HepG2 (cell line): Measurements from ENCODE around the gene URB1. TPM values are rescaled to one million over a fixed set of nuclear protein-coding genes. Genes with fewer than 3 reads are reported as not detected.

Experiments
- BRD4 ChIP-seq: sonication (generic); formaldehyde crosslinking; IDR thresholded peaks from 2 replicates; pipeline ENCODE4 v1.4.0; 2020; ENCODE audit warnings: missing genetic modification reagents
- FOXK1 ChIP-seq: sonication (generic); formaldehyde crosslinking; IDR thresholded peaks from 2 replicates; pipeline ENCODE4 v1.4.0; 2020; ENCODE audit warnings: low read depth, missing genetic modification reagents, borderline replicate concordance
- GTF2F1 ChIP-seq: fragments of 150-350 bp; IDR thresholded peaks from 2 replicates; pipeline ENCODE4 v1.6.1; 2014; ENCODE audit warnings: low read length
- NFE2 ChIP-seq: sonication (generic); formaldehyde crosslinking; IDR thresholded peaks from 2 replicates; pipeline ENCODE4 v1.4.0; 2020; ENCODE audit warnings: missing genetic modification reagents
- TEAD2 ChIP-seq: sonication (generic); formaldehyde crosslinking; IDR thresholded peaks from 2 replicates; pipeline ENCODE4 v1.9.0; 2021; ENCODE audit warnings: missing genetic modification reagents
- ZNF251 ChIP-seq: sonication (generic); formaldehyde crosslinking; IDR thresholded peaks from 2 replicates; pipeline ENCODE4 v1.9.0; 2021; ENCODE audit warnings: mild to moderate bottlenecking, missing genetic modification reagents
- ZNF788 ChIP-seq: sonication (generic); formaldehyde crosslinking; IDR thresholded peaks from 2 replicates; pipeline ENCODE4 v1.5.0; 2020; ENCODE audit warnings: mild to moderate bottlenecking, missing genetic modification reagents, borderline replicate concordance
- polyA plus RNA-seq, 8 experiments: library from polyadenylated mRNA; depleted of rRNA in 3 of 8; stranded (reverse) in 7 of 8; unstranded in 1 of 8; fragments of >200 nt; fragmentation: Illumina TruSeq in 4 of 8; extraction: Trizol in 4 of 8; gene quantifications; 2 replicates each; pipeline versions ENCODE4 v1.2.1 to v1.2.3, GENCODE V29; 2011 to 2016; ENCODE audit warnings: low read depth in 4 of 8, missing spikeins in 1 of 8, mixed read lengths in 1 of 8; ENCODE audit not compliant: insufficient read depth in 1 of 8
- total RNA-seq, 5 experiments: library from RNA; depleted of rRNA; stranded (reverse); fragments of >200 nt; fragmentation: Illumina TruSeq; extraction: Trizol; gene quantifications; 2 replicates each; pipeline ENCODE4 v1.2.3, GENCODE V29; 2016; ENCODE audit warnings: low read depth in 1 of 5
- TF ChIP-seq, protein P1 (sequence below): sonication (generic); formaldehyde crosslinking; IDR thresholded peaks from one replicate; pipeline ENCODE4 v1.5.1; 2020; ENCODE audit warnings: mild to moderate bottlenecking, missing genetic modification reagents; ENCODE audit errors: not compliant biosample characterization
- TF ChIP-seq, protein P2 (sequence below): sonication (generic); formaldehyde crosslinking; IDR thresholded peaks from 2 replicates; pipeline ENCODE4 v1.5.0; 2020; ENCODE audit warnings: mild to moderate bottlenecking, missing genetic modification reagents, borderline replicate concordance
- TF ChIP-seq, protein P3 (sequence below): sonication (generic); formaldehyde crosslinking; IDR thresholded peaks from 2 replicates; pipeline ENCODE4 v1.5.0; 2020; ENCODE audit warnings: missing genetic modification reagents

The URB1 gene
- total and polyA plus RNA-seq, 2 of the 13 experiments (the other 11 are each of a cell fraction or from before 2014, with no cell fraction given) = 4.5 to 16.7 TPM

DNA sequence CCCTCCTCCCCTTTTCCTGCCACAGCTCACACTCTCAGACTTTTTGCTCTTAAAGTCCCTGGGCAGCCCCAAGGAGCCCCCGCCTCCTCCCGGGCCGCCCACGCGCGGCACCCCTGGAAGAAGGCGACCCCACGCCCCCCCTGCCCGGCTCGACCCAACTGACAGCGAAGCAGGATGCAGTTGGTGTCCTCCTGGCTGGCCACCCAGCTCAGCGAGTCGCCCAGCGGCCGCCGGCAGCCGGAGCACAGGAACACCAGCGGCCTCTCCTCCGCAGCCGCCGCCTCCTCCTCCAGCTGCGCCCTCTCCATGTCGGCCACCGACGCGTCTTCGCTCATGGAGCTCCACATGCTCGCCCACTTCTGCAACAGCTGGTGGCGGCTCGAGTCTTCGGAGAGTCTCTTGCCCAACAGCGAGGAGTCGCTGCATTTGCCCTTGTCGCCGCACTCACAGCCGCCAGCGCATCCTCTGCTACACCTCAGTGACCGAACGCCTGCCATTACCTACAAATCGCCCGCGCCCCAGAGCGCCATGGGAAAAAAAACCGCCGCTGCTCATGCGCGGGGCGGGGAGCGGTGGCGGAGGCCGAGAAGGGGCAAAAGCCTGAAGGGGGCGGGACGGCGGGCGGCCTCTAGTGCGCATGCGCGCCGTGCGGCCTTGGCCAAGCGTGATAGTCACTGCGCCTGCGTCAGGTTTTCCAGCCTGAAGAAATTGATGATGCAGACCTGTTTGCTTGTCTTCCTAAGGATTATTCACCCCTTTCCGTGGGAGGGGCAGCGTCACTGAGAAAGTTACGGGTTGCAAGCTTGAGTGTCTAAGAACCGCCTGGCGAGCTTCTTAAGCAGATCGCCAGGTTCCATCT, 114.1 kb downstream of the URB1 start, which contains the start of gene MIS18A (continued):
- TF ChIP-seq, protein P1, sequence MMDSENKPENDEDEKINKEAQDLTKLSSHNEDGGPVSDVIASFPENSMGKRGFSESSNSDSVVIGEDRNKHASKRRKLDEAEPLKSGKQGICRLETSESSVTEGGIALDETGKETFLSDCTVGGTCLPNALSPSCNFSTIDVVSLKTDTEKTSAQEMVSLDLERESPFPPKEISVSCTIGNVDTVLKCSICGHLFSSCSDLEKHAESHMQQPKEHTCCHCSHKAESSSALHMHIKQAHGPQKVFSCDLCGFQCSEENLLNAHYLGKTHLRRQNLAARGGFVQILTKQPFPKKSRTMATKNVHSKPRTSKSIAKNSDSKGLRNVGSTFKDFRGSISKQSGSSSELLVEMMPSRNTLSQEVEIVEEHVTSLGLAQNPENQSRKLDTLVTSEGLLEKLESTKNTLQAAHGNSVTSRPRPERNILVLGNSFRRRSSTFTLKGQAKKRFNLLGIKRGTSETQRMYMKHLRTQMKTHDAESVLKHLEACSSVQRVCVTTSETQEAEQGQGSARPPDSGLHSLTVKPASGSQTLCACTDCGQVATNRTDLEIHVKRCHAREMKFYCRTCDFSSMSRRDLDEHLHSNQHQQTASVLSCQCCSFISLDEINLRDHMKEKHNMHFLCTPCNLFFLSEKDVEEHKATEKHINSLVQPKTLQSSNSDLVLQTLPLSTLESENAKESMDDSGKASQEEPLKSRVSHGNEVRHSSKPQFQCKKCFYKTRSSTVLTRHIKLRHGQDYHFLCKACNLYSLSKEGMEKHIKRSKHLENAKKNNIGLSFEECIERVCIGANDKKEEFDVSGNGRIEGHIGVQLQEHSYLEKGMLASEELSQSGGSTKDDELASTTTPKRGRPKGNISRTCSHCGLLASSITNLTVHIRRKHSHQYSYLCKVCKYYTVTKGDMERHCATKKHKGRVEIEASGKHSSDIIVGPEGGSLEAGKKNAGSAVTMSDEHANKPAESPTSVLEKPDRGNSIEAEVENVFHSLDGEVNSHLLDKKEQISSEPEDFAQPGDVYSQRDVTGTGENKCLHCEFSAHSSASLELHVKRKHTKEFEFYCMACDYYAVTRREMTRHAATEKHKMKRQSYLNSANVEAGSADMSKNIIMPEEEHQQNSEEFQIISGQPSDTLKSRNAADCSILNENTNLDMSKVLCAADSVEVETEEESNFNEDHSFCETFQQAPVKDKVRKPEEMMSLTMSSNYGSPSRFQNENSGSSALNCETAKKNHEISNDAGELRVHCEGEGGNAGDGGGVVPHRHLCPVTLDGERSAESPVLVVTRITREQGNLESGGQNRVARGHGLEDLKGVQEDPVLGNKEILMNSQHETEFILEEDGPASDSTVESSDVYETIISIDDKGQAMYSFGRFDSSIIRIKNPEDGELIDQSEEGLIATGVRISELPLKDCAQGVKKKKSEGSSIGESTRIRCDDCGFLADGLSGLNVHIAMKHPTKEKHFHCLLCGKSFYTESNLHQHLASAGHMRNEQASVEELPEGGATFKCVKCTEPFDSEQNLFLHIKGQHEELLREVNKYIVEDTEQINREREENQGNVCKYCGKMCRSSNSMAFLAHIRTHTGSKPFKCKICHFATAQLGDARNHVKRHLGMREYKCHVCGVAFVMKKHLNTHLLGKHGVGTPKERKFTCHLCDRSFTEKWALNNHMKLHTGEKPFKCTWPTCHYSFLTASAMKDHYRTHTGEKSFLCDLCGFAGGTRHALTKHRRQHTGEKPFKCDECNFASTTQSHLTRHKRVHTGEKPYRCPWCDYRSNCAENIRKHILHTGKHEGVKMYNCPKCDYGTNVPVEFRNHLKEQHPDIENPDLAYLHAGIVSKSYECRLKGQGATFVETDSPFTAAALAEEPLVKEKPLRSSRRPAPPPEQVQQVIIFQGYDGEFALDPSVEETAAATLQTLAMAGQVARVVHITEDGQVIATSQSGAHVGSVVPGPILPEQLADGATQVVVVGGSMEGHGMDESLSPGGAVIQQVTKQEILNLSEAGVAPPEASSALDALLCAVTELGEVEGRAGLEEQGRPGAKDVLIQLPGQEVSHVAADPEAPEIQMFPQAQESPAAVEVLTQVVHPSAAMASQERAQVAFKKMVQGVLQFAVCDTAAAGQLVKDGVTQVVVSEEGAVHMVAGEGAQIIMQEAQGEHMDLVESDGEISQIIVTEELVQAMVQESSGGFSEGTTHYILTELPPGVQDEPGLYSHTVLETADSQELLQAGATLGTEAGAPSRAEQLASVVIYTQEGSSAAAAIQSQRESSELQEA (CRISPR knock-in tag) = no peak
- TF ChIP-seq GTF2F1 (no peak), BRD4 (no peak; the same call in 1 of the 2 replicates), ZNF251 (CRISPR knock-in tag) (peak; percentile 54; the same call in 1 of the 2 replicates), FOXK1 (CRISPR knock-in tag) (peak; percentile 64; the same call in 1 of the 2 replicates), ZNF788 (CRISPR knock-in tag) (peak; percentile 57; the same call in 1 of the 2 replicates), NFE2 (CRISPR knock-in tag) (no peak), TEAD2 (CRISPR knock-in tag) (no peak)
- TF ChIP-seq, protein P2, sequence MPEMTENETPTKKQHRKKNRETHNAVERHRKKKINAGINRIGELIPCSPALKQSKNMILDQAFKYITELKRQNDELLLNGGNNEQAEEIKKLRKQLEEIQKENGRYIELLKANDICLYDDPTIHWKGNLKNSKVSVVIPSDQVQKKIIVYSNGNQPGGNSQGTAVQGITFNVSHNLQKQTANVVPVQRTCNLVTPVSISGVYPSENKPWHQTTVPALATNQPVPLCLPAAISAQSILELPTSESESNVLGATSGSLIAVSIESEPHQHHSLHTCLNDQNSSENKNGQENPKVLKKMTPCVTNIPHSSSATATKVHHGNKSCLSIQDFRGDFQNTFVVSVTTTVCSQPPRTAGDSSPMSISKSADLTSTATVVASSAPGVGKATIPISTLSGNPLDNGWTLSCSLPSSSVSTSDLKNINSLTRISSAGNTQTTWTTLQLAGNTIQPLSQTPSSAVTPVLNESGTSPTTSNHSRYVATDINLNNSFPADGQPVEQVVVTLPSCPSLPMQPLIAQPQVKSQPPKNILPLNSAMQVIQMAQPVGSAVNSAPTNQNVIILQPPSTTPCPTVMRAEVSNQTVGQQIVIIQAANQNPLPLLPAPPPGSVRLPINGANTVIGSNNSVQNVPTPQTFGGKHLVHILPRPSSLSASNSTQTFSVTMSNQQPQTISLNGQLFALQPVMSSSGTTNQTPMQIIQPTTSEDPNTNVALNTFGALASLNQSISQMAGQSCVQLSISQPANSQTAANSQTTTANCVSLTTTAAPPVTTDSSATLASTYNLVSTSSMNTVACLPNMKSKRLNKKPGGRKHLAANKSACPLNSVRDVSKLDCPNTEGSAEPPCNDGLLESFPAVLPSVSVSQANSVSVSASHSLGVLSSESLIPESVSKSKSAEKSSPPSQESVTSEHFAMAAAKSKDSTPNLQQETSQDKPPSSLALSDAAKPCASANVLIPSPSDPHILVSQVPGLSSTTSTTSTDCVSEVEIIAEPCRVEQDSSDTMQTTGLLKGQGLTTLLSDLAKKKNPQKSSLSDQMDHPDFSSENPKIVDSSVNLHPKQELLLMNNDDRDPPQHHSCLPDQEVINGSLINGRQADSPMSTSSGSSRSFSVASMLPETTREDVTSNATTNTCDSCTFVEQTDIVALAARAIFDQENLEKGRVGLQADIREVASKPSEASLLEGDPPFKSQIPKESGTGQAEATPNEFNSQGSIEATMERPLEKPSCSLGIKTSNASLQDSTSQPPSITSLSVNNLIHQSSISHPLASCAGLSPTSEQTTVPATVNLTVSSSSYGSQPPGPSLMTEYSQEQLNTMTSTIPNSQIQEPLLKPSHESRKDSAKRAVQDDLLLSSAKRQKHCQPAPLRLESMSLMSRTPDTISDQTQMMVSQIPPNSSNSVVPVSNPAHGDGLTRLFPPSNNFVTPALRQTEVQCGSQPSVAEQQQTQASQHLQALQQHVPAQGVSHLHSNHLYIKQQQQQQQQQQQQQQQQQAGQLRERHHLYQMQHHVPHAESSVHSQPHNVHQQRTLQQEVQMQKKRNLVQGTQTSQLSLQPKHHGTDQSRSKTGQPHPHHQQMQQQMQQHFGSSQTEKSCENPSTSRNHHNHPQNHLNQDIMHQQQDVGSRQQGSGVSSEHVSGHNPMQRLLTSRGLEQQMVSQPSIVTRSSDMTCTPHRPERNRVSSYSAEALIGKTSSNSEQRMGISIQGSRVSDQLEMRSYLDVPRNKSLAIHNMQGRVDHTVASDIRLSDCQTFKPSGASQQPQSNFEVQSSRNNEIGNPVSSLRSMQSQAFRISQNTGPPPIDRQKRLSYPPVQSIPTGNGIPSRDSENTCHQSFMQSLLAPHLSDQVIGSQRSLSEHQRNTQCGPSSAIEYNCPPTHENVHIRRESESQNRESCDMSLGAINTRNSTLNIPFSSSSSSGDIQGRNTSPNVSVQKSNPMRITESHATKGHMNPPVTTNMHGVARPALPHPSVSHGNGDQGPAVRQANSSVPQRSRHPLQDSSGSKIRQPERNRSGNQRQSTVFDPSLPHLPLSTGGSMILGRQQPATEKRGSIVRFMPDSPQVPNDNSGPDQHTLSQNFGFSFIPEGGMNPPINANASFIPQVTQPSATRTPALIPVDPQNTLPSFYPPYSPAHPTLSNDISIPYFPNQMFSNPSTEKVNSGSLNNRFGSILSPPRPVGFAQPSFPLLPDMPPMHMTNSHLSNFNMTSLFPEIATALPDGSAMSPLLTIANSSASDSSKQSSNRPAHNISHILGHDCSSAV (CRISPR knock-in tag) = no peak
- TF ChIP-seq, protein P3, sequence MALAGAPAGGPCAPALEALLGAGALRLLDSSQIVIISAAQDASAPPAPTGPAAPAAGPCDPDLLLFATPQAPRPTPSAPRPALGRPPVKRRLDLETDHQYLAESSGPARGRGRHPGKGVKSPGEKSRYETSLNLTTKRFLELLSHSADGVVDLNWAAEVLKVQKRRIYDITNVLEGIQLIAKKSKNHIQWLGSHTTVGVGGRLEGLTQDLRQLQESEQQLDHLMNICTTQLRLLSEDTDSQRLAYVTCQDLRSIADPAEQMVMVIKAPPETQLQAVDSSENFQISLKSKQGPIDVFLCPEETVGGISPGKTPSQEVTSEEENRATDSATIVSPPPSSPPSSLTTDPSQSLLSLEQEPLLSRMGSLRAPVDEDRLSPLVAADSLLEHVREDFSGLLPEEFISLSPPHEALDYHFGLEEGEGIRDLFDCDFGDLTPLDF (CRISPR knock-in tag) = peak; percentile 59; the same call in 1 of the 2 replicates
